Measurements from ENCODE around the gene MYO7B.

The MYO7B gene

GRCh38 chr2:127535422-127535901 lies at the start of gene MYO7B:
Gene MYO7B, plus strand, starts transcription at chr2:127535683. Its CDS starts 24,040 bp downstream, at chr2:127559723.
- DNase-seq: no peak

- no peak for DNase-seq
Measured at GRCh38 chr2:127485694-127486071, 49.8 kb upstream of the MYO7B start.

DNA sequence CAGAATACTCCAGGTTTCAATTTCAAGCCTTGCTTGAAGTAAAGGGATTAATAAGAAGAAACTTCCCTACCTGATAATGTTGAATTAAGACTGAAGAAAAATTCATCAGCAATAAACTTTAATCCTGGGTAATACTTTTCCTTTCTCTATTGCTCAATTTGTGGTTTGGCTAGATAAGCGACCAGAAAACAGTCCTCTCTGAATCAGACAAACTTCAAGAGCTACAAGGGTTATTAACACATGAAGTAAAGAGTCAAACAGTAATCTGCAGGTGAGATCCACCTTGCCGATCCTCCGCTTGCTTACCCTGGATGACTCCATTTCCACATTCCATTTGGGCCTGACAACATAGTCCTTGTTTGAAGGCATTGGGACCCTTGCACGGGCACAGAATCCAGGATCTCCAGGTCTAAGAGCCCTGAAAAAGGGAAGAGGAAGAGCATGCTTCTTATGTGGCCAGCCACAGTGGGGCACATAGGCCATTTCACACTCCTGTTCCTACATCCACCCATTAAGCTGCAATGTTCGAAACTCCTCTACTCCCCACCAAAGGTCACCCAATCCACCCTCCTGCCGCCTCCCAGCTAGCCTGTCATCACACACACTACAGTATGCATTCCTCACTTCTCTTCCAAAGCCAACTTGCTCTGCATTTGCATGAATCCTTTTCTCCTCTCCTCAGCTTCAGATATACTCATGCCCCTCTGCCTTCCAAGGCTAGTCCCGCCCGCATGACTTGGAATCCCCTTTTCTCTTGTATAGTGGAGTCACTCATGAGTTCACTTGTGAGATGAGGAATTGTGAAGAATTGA lies 49.0 kb upstream of the MYO7B start:
- DNase-seq: peak; percentile 31

DNA sequence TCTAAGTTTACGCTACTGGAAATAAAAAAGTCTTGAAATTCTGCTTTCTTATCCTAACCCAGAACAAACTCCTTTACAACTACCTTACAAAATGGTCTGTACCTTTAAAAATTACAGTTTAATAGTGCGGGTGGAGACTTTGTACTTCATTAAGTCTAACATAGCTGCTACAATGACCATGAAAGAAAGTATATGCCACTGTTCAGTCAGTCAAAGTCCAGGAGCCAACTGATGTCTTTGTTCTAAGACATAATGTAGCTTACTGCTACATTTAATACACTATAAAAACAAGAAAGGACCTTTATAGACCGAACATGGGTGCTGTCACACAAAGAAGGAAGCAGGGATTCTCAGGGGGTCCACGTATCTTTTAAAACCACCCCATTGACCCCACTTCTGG lies 45.2 kb upstream of the MYO7B start:
- no peak for DNase-seq

DNA sequence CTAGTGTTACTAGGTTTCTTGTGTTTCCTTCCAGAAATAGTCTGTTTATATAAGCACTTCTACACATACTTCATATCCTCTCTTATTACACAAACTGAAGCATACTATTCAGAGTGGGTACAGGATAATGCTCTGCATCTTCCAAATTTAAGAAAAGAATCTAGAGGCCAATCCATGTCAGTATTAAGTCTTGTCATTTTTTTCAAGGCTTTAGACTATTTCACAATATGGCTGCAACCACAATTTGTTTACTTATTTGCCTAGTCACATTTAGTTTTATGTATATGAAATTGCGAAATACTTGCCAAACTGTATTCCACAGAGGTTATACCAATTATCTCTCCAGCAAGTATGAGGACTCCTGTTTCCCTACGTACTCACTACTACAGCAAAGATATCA lies 37.1 kb upstream of the MYO7B start:
- no peak for DNase-seq

GRCh38 chr2:127503491-127503890 lies 32.0 kb upstream of the MYO7B start:
- no peak for DNase-seq

DNA sequence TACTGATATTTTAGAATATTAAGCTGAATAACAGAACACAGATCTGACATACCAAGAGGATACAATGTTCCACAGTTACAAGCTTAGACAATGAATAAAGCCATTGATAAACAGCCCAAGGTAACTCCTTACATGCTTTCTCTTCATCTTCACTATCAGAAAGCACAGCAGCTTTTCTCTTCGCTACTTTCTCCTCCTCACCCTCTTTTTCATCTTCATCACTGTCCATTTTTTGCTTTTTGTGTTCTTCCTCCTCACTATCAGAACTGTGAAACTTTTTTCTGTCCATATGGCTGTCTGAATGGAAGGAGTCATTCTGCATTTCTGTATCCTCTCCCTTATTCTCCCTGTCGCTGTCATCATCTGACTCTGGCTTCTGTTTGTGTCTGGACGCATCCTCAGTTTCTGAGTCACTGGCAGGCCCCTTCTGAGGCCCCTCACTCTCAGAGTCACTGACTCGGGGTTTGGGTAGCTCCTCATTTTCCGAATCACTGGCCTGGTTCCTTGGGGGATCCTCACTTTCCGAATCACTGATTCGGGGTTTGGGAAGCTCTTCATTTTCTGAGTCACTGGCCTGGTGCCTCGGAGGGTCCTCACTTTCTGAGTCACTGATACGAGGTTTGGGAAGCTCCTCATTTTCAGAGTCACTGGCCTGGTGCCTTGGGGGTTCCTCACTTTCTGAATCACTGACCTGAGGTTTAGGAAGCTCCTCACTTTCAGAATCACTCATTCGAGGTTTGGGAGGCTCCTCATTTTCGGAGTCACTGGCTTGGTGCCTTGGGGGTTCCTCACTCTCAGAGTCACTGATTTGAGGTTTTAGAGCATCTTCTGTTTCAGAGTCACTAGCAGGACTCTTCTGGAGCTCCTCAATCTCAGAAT lies 30.7 kb upstream of the MYO7B start:
- no peak for DNase-seq

- no peak for DNase-seq
Measured at GRCh38 chr2:127506510-127506909, 29.0 kb upstream of the MYO7B start.

DNA sequence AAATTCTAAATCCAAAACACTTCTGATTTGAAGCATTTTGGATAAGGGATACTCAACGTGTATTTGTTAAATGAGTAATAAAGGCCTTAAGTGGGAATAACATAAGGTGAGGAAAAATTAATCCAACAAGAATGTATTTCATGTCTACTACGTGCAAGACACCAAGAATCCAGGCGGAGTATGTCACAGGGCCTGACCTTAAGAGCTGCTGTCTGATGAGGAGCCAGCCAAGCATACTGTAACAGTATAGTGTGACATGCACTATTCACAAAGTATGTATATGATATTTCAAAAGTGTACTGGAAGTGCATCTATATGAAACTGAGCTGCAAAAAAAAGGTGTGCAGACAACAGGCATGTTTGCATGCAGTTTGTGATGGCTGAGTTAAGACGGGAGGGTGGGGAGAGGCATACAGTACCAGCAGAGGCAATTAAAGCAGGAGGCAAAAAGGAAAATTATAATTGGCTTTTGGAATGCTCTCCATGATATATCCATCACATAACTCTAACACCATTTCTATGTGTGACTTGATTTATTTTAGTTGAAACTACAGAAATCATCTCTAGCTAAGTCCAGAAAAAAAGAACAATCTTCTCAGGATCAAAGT lies 27.4 kb upstream of the MYO7B start:
- no peak for DNase-seq

DNA sequence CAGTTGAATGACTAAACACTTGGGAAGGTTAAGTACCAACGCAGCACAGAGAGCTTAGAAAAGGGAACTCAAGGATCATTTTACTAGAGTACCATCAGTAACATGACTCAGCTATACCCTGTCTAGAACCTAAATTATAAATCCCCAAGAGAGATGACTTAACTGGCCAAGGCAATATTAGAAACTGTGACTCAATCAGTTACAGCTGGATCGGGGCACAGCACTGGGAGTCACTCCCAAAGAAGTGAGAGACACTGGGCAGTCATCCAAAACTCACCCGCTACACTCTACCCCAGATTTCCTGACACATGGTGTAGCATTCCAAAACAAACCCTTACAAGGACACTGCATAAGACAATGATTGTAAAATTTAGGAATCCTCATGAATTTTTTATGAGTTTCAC lies 26.9 kb upstream of the MYO7B start:
- DNase-seq: no peak

DNA sequence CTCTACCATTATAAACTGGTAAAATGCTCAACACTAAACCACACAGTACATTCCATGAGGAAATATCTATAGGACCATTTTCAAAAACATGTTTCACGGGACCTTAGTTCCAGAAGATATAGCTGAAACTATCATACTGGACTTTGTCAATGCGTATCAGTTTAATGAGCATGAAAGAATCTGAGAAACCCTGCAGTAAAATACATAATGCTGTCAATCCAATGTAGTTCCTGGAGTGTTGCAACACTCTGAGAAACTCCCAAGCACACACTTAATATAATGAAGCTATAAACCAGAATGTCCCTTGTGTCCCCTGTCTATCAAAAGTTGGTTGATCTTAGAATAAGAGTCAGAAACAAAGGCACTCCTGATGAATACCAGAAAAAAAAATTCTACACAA lies 25.4 kb upstream of the MYO7B start:
- no peak for DNase-seq

DNA sequence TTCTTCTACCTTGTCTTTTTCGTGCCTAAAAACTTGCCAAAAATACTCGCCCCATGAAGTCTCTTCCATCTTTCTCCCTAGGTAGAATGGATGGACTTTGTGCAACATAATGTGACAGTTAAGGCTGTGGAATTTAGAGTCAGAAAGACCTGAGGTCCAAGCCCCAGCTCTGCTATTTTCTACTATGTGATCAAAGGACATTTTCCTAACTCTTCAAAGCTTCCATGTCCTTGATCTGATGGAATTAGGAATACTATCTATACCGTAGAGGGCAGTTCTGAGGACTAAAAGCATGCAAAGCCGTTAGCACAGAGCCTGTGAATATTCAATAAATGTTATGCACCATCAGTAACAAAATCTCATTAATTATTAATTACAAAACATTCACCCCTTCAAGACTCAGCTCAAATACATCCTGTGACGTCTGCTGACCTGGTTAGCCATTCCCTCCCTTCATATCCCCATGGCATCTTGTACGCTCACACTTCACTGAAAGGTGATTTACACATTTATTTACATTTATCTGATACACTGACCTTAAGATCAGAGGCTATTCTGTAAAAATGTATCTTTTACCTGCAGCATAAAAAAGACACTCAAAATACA lies 24.3 kb upstream of the MYO7B start:
- DNase-seq: no peak

- no peak for DNase-seq
Measured at GRCh38 chr2:127511917-127512316, 23.6 kb upstream of the MYO7B start.

DNA sequence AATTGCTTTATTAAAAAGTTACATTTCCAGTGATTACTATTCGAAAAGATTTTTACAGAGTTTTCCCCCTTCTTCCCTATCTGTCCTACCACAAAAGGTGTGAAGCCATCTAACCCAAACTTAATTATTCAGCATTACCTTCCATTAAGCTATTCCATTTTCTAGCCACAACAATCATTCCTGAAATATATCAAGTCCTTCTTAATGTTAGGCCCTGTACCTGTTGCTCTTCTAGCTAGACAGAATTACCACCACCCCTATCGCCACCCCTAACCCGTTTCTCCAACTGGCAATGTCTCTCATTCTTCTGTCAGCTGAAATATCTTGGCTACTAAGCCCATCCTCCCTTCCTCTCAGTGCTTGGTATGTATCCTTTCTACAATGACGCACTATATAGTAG lies 23.1 kb upstream of the MYO7B start:
- no peak for DNase-seq

- DNase-seq: no peak
Measured at GRCh38 chr2:127514076-127514475, 21.4 kb upstream of the MYO7B start.

DNA sequence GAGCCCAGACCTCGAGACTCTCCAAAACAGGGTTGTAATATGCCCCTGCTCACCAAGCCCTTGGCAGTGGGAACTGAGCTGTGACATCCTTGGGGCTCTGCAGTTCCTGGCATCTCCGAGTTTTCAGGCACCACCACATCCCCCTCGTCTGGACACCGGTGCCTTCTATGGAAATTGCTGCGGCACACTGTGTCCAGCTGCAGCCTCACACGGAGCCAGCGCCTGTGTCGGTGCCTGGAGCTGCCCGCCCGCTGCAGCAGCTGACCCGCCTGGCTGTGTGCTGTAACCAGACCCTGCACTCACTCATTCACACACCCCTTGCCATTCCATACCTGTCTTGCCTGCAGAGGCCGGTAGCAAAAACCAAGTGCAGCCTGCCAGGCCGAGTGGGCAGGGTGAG lies 21.0 kb upstream of the MYO7B start:
- DNase-seq: no peak

DNA sequence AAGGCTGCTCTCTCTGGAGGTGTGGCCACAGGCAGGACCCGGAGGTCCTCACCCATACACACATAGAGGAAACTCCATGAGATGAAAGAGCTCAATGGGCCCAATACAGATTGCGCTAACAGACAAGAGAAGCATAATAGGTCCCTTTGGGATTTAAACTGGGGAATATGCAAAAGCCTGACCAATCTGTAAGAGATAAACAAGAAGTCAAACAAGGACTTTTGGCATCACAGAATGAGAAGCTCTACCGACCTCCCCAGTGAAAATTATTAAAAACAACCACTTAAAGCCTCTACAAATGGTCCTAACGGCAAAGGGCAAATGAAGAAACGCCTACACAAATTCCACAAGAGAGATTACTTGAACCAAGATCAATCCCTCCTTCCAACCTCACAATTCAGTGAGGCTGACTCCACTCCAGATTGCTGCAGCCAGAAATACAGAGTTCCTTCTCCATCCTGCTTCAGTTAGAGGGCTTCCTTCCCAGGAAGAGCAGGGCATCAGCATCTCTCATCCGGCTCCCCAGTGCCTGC lies 20.0 kb upstream of the MYO7B start:
- no peak for DNase-seq

- DNase-seq: no peak
Measured at GRCh38 chr2:127516041-127516762, 19.3 kb upstream of the MYO7B start.

GRCh38 chr2:127517465-127517864 lies 18.0 kb upstream of the MYO7B start:
- DNase-seq: no peak

- no peak for DNase-seq
Measured at GRCh38 chr2:127520424-127520823, 15.1 kb upstream of the MYO7B start.

- DNase-seq: no peak
Measured at GRCh38 chr2:127523269-127523939, 12.1 kb upstream of the MYO7B start.

All from KG1 (cell line).